Measurements from ENCODE around the gene SYNM.

The SYNM gene

GRCh38 chr15:99148851-99149276, 44.0 kb downstream of the SYNM start:
- no peak for TF ChIP-seq CTCF (IDR thresholded peaks at IDR 0.05; ENCODE audit: low read depth, low read length)
- in situ Hi-C loops (cut with HindIII; ENCODE audit: low sequenced_read_pairs) = no loop called here
- H3K4me3 ChIP-seq (ENCODE audit: low read depth, low read length) = no peak overlapping the region
- no peak for DNase-seq (ENCODE audit: low read depth, low spot score)

- DNase-seq (ENCODE audit: low read depth, low spot score) = no peak
- in situ Hi-C loops (cut with HindIII; ENCODE audit: low sequenced_read_pairs) = no loop called here
- no peak overlapping the region for H3K4me3 ChIP-seq (ENCODE audit: low read depth, low read length)
- no peak for TF ChIP-seq CTCF (IDR thresholded peaks at IDR 0.05; ENCODE audit: low read depth, low read length)
These were observed 44.5 kb downstream of the SYNM start for GRCh38 chr15:99149366-99149765.

DNA sequence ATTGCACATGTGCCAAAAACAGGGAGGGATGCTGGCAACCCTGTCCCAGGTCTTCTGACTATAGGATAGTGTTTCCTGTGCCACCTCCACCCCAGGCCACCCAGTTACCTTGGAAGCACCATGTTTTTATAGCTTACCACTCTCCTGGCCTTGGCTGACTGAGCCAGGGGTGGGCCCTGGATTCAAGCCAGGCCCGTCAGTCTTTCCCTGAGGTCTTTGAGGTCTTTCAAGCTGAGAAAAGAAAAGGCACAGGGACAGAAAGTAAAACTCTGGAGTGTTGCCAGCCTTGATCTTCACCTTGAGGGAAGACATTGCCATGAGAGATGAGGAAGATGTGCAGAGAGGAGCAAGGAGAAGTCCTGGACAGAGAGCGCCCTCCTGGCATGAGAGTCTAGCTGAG, 46.3 kb downstream of the SYNM start:
- H3K4me3 ChIP-seq (ENCODE audit: low read depth, low read length) = no peak overlapping the region
- no peak for TF ChIP-seq CTCF (IDR thresholded peaks at IDR 0.05; ENCODE audit: low read depth, low read length)
- in situ Hi-C loops (cut with HindIII; ENCODE audit: low sequenced_read_pairs) = no loop called here
- no peak for DNase-seq (ENCODE audit: low read depth, low spot score)

DNA sequence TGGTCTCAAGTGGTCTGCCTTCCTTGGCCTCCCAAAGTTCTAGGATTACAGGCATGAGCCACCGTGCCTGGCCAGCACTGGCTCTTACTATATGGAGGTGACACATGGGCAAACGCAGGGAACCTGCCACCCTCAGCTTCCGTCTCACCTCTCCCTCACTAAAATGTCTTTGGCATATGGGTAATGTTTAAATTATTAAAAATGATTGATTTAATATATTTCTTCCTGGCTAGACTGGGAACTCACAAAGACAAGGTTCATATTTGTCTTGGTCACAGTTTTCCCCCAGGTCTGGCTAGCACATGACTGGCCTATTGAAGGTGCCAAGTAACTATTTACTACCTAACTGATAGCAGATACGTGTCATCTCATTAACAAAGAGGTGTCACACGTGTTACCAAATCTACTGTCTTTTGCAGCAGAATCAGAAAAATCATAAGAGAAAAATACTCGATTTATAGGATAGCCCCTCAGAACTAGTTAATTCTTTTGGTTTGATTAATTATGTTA, 48.2 kb downstream of the SYNM start:
- TF ChIP-seq CTCF (IDR thresholded peaks at IDR 0.05; ENCODE audit: low read depth, low read length) = no peak
- in situ Hi-C loops (cut with HindIII; ENCODE audit: low sequenced_read_pairs) = no loop called here
- DNase-seq (ENCODE audit: low read depth, low spot score) = no peak
- no peak overlapping the region for H3K4me3 ChIP-seq (ENCODE audit: low read depth, low read length)

DNA sequence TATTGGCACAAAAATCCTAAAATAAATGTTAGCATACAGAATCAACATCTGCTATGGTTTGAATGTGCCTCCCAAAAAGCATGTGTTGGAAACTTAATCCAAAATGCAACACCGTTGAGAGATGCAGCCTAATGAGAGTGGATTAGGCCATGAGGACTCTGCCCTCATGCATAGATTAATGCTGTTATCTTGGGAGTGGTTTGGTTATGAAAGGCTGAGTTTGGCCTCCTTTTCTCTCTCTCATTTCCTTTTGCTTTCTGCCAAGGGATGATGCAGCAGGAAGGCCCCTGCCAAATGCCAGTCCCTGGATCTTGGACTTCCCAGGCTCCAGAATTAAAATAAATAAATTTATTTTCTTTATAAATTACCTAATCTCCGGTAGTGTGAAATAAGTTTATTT, 49.4 kb downstream of the SYNM start:
- no peak for DNase-seq (ENCODE audit: low read depth, low spot score)
- TF ChIP-seq CTCF (IDR thresholded peaks at IDR 0.05; ENCODE audit: low read depth, low read length) = no peak
- in situ Hi-C loops (cut with HindIII; ENCODE audit: low sequenced_read_pairs) = no loop called here
- no peak overlapping the region for H3K4me3 ChIP-seq (ENCODE audit: low read depth, low read length)

DNA sequence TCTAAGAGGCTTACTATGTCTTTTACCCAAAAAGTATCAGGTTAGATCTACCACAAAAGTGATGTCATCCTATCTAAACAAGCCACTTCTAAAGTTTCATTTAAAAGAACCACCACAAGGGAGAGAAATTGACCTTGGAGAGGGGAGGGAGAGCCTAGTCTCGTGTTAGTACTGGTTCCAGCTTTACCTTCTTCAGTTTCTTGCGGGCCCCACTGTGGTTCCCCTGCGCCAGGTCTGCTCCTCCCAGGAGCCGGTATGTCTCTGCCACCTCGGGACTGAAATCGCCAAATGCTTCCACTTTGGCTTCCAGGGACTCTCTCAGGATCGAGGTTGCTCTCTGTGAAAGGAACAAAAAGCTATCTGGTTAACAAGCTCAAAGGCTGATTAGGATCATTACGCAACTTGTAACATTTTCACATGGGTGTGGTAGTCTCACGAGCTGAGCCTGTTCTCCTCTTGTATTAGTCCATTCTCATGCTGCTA, 51.1 kb downstream of the SYNM start:
- no peak for TF ChIP-seq CTCF (IDR thresholded peaks at IDR 0.05; ENCODE audit: low read depth, low read length)
- in situ Hi-C loops (cut with HindIII; ENCODE audit: low sequenced_read_pairs) = no loop called here
- no peak for DNase-seq (ENCODE audit: low read depth, low spot score)
- no peak overlapping the region for H3K4me3 ChIP-seq (ENCODE audit: low read depth, low read length)

GRCh38 chr15:99157456-99157855, 52.6 kb downstream of the SYNM start:
- no peak for DNase-seq (ENCODE audit: low read depth, low spot score)
- in situ Hi-C loops (cut with HindIII; ENCODE audit: low sequenced_read_pairs) = no loop called here
- no peak for TF ChIP-seq CTCF (IDR thresholded peaks at IDR 0.05; ENCODE audit: low read depth, low read length)
- no peak overlapping the region for H3K4me3 ChIP-seq (ENCODE audit: low read depth, low read length)

Measured in astrocyte of the spinal cord (primary cell).